ENCODE data around the gene PPP2R2C.

- no peak for TF ChIP-seq CTCF (conservative IDR thresholded peaks at IDR 0.05; ENCODE audit: low read depth, low read length)
- TF ChIP-seq EZH2 (IDR thresholded peaks at IDR 0.05; ENCODE audit: borderline replicate concordance, low read depth, low read length, poor library complexity, severe bottlenecking): no peak
Measured at GRCh38 chr4:6444582-6444981, 27.8 kb downstream of the PPP2R2C start.
